Measurements from ENCODE around the gene SPOCK1. TPM values are rescaled to one million over a fixed set of nuclear protein-coding genes. Genes with fewer than 3 reads are reported as not detected.
"Not testable (repeated sequence)": the region's sequence is repeated elsewhere in the genome, so short reads cannot be mapped to it uniquely, and the experiment has no call there.

Gene SPOCK1
- total and polyA plus RNA-seq, 9 of the 15 experiments (the other 6 are each of a cell fraction or from before 2014, with no cell fraction given) = 0.01 to 0.35 (median 0.04) TPM; not detected in 6

GRCh38 chr5:137233726-137234125, 265.4 kb downstream of the SPOCK1 start (continued):
- no peak for TF ChIP-seq KAT2B (IDR thresholded peaks at IDR 0.05; ENCODE audit: low read depth, low read length)
- TF ChIP-seq MCM5 (IDR thresholded peaks at IDR 0.05; ENCODE audit: low read depth) = no peak
- no peak for TF ChIP-seq MEF2D (tag; conservative IDR thresholded peaks at IDR 0.05; ENCODE audit: low read depth)
- no peak for TF ChIP-seq GTF2F1 (IDR thresholded peaks at IDR 0.05; ENCODE audit: low read depth, low read length)
- no peak for TF ChIP-seq XRCC3 (IDR thresholded peaks at IDR 0.05)
- no peak for TF ChIP-seq ZNF699 (CRISPR knock-in tag; IDR thresholded peaks at IDR 0.05; ENCODE audit: insufficient replicate concordance)
- TF ChIP-seq ZNF518B (CRISPR knock-in tag; IDR thresholded peaks at IDR 0.05) = no peak
- TF ChIP-seq TFAM (CRISPR knock-in tag; conservative IDR thresholded peaks at IDR 0.05) = no peak
- TF ChIP-seq GTF2A2 (tag; IDR thresholded peaks at IDR 0.05) = no peak
- no peak for TF ChIP-seq JUNB (CRISPR knock-in tag; conservative IDR thresholded peaks at IDR 0.05)

GRCh38 chr5:137233304-137233703, 265.8 kb downstream of the SPOCK1 start:
- POLR2A ChIA-PET = interaction anchor here (1.1 kb wide), 1 partner anchor 14 kb away, joined by 3 read pairs; no protein-coding TSS in a partner anchor
- ATAC-seq, FAIRE-seq: not testable (repeated sequence)

More at GRCh38 chr5:137233304-137233703, 265.8 kb downstream of the SPOCK1 start:
- H3K9ac ChIP-seq (ENCODE audit: insufficient read depth in 1 of 2, low read depth in 2 of 2, low read length in 2 of 2); H3K27ac ChIP-seq (ENCODE audit: extremely low read depth, low read depth, low read length); CTCF ChIA-PET (ENCODE audit: low intra/inter-chr PET ratio); H3K4me2 ChIP-seq (ENCODE audit: insufficient read depth, low read length); H3K36me3 ChIP-seq (ENCODE audit: control insufficient read depth, insufficient read depth, low read length); H3K4me1 ChIP-seq (replicated peaks in 1 of 2; ENCODE audit: control insufficient read depth in 2 of 2, insufficient read depth in 2 of 2, low read length in 2 of 2); DNase-seq (ENCODE audit: extremely low read depth in 1 of 4, low spot score in 3 of 4); H4K20me1 ChIP-seq (replicated peaks; ENCODE audit: control insufficient read depth, insufficient read depth, low read length); H2AFZ ChIP-seq (ENCODE audit: low read depth, low read length); H3K27me3 ChIP-seq (ENCODE audit: control insufficient read depth in 2 of 2, insufficient read depth in 2 of 2, low read length in 2 of 2); in situ Hi-C loops (cut with MboI); BruUV-seq (replicated peaks); H3K9me1 ChIP-seq (ENCODE audit: control insufficient read depth, insufficient read depth, low read length); H3K4me3 ChIP-seq; H3K9me3 ChIP-seq (replicated peaks; ENCODE audit: control insufficient read depth, insufficient read depth, low read depth, low read length); H3K79me2 ChIP-seq (ENCODE audit: control insufficient read depth, insufficient read depth, low read length); intact Hi-C loops (cut with micrococcal nuclease): not testable (repeated sequence)
- WGBS (ENCODE audit: insufficient coverage, low coverage, missing lambda C conversion rate) = 0% methylated on average over 1 of the region's 1 CpG
